Measurements from ENCODE around the gene RFFL.
"Not testable (repeated sequence)": the region's sequence is repeated elsewhere in the genome, so short reads cannot be mapped to it uniquely, and the experiment has no call there.

RFFL gene, protein sequence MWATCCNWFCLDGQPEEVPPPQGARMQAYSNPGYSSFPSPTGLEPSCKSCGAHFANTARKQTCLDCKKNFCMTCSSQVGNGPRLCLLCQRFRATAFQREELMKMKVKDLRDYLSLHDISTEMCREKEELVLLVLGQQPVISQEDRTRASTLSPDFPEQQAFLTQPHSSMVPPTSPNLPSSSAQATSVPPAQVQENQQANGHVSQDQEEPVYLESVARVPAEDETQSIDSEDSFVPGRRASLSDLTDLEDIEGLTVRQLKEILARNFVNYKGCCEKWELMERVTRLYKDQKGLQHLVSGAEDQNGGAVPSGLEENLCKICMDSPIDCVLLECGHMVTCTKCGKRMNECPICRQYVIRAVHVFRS

DNA sequence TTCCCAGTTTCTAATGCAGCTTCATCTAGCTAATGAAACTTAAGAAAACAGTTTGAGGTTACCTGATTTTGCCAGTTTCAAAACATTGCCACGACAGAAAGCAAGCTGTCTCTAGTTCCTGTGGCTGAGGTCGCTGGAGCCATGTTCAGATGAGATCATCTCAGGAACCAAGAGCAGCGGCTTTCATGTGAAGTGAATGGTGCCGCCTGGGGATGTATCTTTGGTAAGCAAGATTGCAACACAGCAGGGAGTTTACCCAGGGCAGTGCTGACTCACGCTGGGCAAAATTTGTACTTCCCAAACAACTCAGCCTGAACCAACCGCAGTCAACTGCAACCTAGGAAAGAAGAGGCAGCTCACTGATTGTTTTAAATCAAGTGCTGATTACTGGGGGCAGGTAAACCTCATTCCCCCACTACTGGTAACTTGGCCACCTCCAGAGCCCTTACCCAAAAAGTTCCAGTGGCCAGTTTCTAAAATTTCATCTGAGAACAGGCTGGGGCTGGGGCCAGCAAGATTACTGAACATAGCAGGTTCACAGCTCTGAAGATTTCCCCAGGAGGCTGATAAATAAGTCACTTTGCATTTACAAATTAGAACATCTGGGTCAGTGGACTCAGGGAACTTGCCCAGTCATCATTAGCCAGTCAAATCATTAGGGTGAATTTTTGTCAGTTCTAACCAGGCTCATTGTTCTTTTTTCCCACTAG is at the start of gene RFFL:
Gene RFFL (minus strand): TSS at position 194 of the 710 bp plus-strand sequence. CDS start 37,154 bp downstream, outside the sequence.
- peak; percentile 95 for DNase-seq (ENCODE audit: low spot score)

- not testable (repeated sequence) for DNase-seq (ENCODE audit: low spot score)
Measured at GRCh38 chr17:35110791-35111190, 47.3 kb upstream of the RFFL start.

DNA sequence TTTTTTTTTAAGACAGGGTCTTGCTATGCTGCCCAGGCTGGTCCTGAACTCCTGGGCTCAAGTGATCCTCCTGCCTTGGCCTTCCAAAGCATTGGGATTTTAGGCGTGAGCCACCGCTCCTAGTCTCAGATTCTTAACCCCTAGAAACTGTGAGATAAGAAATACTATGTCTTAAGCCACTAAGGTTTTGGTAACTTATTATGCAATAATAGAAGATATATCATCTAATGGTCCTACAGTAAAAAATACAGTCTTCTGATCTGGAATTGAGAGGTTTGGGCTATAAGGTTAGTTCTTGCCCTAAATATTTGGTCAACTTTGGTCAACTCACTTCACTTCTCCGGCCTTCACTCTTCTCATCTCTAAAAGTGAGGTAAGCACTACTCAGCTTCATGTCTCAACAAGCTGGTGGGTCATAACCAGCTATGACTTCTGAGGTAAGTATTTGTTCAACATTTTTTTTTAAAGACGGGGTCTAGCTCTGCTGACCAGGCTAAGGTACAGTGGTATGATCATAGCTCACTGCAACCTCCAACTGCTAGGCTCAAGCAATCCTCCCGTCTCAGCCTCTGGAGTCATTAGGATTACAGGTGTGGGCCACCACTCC is 41.4 kb upstream of the RFFL start:
- no peak for DNase-seq (ENCODE audit: low spot score)

- no peak for DNase-seq (ENCODE audit: low spot score)
Measured at GRCh38 chr17:35103271-35103670, 39.8 kb upstream of the RFFL start.

- no peak for DNase-seq (ENCODE audit: low spot score)
Measured at GRCh38 chr17:35101725-35102124, 38.2 kb upstream of the RFFL start.

- DNase-seq (ENCODE audit: low spot score): no peak
Measured at GRCh38 chr17:35101036-35101435, 37.5 kb upstream of the RFFL start.

GRCh38 chr17:35099908-35100307 is 36.4 kb upstream of the RFFL start:
- no peak for DNase-seq (ENCODE audit: low spot score)

- no peak for DNase-seq (ENCODE audit: low spot score)
Measured at GRCh38 chr17:35097776-35098175, 34.3 kb upstream of the RFFL start.

GRCh38 chr17:35095741-35096140 is 32.2 kb upstream of the RFFL start:
- DNase-seq (ENCODE audit: low spot score): no peak

DNA sequence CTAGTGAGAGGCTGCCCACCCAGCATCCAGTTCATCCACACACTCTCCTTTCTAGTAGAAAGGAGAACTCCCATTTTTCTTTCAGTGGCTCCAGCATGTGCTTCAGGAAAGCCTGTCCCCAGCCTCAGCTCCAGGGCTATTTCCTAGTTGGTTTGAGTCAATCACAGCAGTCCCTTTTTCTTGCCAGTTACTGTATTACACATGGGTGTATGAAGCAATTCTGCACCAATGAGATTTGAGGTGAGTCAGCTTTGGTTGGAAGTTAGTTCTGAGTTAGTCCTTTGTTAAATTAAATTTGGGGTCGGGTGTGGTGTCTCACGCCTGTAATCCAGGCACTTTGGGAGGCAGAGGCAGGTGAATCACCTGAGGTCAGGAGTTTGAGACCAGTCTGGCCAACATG is 31.4 kb upstream of the RFFL start:
- DNase-seq (ENCODE audit: low spot score): no peak

- not testable (repeated sequence) for DNase-seq (ENCODE audit: low spot score)
Measured at GRCh38 chr17:35090707-35091106, 27.2 kb upstream of the RFFL start.

- no peak for DNase-seq (ENCODE audit: low spot score)
Measured at GRCh38 chr17:35089586-35090296, 26.2 kb upstream of the RFFL start.

- peak; percentile 91 for DNase-seq (ENCODE audit: low spot score)
Measured at GRCh38 chr17:35088881-35089585, 25.5 kb upstream of the RFFL start.

- peak; percentile 75 for DNase-seq (ENCODE audit: low spot score)
Measured at GRCh38 chr17:35088356-35088880, 24.9 kb upstream of the RFFL start.

- DNase-seq (ENCODE audit: low spot score): peak; percentile 62
Measured at GRCh38 chr17:35087731-35088355, 24.3 kb upstream of the RFFL start.

DNA sequence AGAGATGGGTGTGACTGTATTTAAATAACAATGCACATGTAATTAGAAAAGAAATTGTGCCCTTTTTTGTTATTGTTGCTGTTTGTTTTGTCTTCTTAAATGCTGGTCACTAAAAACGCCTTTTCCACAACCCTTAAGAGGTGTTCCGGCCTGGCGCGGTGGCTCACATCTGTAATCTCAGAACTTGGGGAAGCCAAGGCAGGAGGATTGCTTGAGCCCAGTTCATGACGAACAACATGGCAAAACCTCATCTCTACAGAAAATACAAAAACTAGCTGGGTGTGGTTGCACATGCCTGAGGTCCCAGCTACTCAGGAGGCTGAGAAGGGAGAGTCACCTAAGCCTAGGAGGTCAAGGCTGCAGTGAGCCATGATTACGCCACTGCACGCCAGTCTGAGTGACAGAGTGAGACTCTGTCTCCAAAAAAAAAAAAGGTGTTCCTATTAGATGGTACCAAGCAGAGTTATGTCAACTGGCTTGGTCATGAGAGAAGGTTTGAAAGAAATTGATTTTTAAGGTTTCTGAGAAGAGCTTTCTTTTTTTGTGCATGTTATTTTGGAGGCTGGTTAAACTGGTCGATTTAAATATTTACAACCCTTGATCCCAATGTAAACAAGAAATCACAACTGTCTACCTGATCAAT is 23.5 kb upstream of the RFFL start:
- no peak for DNase-seq (ENCODE audit: low spot score)

DNA sequence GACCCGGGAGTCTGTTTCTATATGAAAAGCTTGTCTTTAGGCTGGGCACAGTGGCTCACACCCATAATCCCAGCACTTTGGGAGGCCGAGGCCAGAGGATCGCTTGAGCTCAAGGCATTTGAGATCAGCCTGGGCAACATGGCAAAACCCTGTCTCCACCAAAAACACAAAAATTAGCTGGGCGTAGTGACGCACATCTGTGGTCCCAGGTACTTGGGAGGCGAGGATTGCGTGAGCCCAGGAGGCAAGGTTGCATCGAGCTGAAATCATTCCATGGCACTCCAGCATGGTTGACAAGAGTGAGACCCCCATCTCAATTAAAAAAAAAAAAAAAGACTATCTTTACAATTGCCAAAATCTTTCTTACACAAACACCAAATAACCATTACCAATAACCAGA is 22.7 kb upstream of the RFFL start:
- no peak for DNase-seq (ENCODE audit: low spot score)

DNA sequence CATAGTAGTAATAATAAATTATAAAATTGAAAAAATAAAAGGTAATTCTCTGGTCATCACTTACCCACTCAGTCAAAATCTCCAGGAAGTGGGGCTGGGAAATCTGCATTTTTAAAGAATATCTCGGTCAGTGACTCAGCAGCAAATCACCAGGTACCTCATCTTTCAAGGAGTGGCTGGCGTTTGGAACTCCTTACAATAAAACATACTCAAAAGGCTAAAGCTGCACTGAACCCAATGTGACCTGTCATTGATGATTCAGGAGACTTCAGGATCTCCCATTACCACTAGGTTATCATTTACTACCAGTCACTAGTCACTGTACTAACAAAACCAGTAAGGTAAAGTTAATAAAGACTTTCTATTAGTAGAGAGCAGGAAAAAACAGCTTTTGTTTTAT is 21.5 kb upstream of the RFFL start:
- no peak for DNase-seq (ENCODE audit: low spot score)

GRCh38 chr17:35083071-35083470 is 19.6 kb upstream of the RFFL start:
- no peak for DNase-seq (ENCODE audit: low spot score)

DNA sequence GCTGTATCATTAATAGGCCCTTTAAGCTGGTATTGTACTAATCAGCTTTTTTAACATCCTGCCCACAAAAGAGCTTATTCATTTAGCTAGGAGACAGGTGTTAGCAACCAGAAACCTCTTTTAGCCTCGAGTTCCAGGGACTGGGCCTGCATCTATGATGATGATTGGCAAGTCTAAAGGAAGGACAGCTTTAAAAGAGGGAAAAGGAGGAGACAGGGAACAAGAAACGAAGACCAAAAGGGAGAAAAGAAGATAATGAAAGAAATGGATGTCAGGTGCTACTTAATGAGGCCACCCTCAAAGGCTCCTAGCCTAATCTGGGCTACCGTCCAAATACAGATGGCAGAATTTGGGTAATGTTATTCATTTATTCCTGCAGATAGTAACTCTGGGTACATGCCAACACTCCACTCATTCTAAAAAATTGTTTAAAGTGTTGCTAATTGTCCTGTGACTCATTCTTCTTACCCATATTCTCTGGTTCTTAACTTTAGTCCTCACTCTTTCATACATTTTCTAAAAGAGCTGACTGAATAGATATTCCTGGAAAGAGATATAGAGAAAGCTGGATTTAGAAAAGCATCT is 18.7 kb upstream of the RFFL start:
- DNase-seq (ENCODE audit: low spot score): no peak
